AG04450 (cell line): ENCODE measurements around the gene PREB. TPM values are rescaled to one million over a fixed set of nuclear protein-coding genes. Genes with fewer than 3 reads are reported as not detected.

ENCODE experiments used
- CTCF ChIA-PET: fragments of 300-600, 350-600 bp; formaldehyde crosslinking; extraction: SDS; loops from one replicate; lab custom pipeline; 2022; ENCODE audit warnings: antibody characterized with exemption, inconsistent platforms; lab: Charles Lee
- POLR2A ChIA-PET: fragments of 350-600 bp; formaldehyde crosslinking; extraction: SDS; loops from one replicate; lab custom pipeline; 2021; ENCODE audit warnings: antibody characterized with exemption, inconsistent platforms; lab: Yijun Ruan, JAX
- DNase-seq: peaks from one replicate; pipeline ENCODE4 v3.0.0-alpha.2; 2011; ENCODE audit warnings: low read depth, low spot score
- H3K27ac ChIP-seq: one replicate; pipeline ENCODE4 v1.5.1; 2012; ENCODE audit warnings: low read depth, low read length, control low read depth
- H3K27me3 ChIP-seq: one replicate; pipeline ENCODE4 v1.6.0; 2012; ENCODE audit warnings: low read length; ENCODE audit not compliant: control insufficient read depth, insufficient read depth
- H3K4me3 ChIP-seq: 2 replicates; pipeline ENCODE4 v1.5.1; 2011; ENCODE audit warnings: mild to moderate bottlenecking, low read depth, low read length, control low read depth
- H3K9me3 ChIP-seq: 2 replicates; pipeline ENCODE4 v1.5.1; 2012; ENCODE audit warnings: low read length; ENCODE audit not compliant: control insufficient read depth, insufficient read depth
- polyA plus RNA-seq: library from polyadenylated mRNA; depleted of rRNA; stranded (reverse); fragments of >200 nt; gene quantifications from 2 replicates; pipeline ENCODE4 v1.2.3, GENCODE V29; 2011
- TF ChIP-seq, protein P1 (sequence below): IDR thresholded peaks from 2 replicates; pipeline ENCODE4 v1.5.1; 2011; ENCODE audit warnings: low read depth, low read length, control low read depth, inconsistent platforms

The PREB gene
- polyA plus RNA-seq, 1 experiment: 44.9 TPM

DNA sequence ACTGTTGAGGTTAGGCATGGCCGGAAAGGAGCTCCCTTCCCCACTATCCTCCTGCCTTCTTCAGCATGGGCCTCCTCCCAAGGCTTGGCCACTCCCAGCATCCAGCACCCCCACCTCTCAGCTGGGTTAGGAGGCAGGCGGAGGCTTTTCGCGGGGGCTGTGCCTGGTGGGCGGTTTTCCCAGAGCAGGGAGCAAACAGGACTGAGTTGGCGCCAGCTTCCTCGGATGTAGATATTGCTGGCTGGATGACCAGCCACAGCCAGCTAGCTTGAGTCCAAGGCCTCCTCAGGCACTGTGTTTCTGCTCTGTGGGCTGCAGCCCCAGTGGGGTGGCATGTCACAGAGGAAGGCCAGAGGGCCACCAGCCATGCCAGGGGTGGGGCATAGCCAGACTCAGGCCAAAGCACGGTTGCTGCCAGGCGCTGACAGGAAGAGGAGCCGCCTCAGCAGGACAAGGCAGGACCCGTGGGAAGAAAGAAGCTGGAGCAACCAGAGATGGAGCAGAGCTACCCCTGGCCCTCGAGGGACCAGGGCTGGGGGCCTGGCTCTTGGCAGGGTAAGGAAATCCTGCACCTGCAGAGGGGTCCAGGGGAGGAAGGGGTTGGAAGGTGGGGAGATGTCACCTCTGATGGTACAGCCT, 14.5 kb upstream of the PREB start, which contains the start of gene TCF23:
Gene TCF23, plus strand, starts transcription at position 204 of the 639 bp plus-strand sequence. Its CDS starts 130 bp downstream, at position 334.
- H3K27me3 ChIP-seq: peaks cover 19% of the 10 kb centered on the region
- H3K27ac ChIP-seq: no peak within 1 kb of the TSS
- CTCF ChIA-PET: interaction anchor here (0.9 to 1.1 kb wide), 2 partner anchors 43 to 47 kb away, joined by 3 read pairs; no protein-coding TSS in a partner anchor
- TF ChIP-seq, protein P1, sequence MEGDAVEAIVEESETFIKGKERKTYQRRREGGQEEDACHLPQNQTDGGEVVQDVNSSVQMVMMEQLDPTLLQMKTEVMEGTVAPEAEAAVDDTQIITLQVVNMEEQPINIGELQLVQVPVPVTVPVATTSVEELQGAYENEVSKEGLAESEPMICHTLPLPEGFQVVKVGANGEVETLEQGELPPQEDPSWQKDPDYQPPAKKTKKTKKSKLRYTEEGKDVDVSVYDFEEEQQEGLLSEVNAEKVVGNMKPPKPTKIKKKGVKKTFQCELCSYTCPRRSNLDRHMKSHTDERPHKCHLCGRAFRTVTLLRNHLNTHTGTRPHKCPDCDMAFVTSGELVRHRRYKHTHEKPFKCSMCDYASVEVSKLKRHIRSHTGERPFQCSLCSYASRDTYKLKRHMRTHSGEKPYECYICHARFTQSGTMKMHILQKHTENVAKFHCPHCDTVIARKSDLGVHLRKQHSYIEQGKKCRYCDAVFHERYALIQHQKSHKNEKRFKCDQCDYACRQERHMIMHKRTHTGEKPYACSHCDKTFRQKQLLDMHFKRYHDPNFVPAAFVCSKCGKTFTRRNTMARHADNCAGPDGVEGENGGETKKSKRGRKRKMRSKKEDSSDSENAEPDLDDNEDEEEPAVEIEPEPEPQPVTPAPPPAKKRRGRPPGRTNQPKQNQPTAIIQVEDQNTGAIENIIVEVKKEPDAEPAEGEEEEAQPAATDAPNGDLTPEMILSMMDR: no peak
- no peak for DNase-seq
- no peak within 1 kb of the TSS for H3K4me3 ChIP-seq
- POLR2A ChIA-PET: interaction anchor here (0.5 kb wide), 1 partner anchor 58 kb away, joined by 3 read pairs; no protein-coding TSS in a partner anchor
- H3K9me3 ChIP-seq: no peaks in the 10 kb centered on the region; the same call in 1 of the 2 replicates

DNA sequence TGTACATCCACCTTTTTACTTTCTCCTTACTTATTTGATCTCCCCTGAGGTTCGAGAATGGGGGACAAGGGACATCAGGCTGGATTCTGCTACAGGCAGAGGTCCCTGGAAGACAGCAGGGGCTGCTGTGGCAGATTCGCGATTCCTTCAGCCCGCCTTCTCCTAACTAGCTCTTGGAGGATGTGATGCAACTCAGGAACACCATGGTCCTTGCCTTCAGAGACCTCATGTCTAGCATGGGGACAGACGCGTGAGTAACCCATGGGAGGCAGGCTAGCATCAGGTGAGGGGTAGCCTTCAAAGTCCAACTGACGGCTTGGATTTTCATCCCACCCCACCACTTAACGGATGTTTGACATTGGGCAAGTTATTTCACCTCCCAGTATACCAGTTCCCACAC, 13.5 kb upstream of the PREB start:
- no peaks in the 10 kb centered on the region; the same call in 1 of the 2 replicates for H3K9me3 ChIP-seq
- no peak overlapping the region for H3K4me3 ChIP-seq
- DNase-seq: no peak
- H3K27ac ChIP-seq: no peak overlapping the region
- CTCF ChIA-PET: interaction anchor here (1.1 to 1.5 kb wide), 2 partner anchors 14 to 44 kb away, joined by 3 to 5 read pairs; partner anchors contain the start of gene PREB
- POLR2A ChIA-PET: interaction anchor here (0.5 kb wide), 1 partner anchor 57 kb away, joined by 3 read pairs; no protein-coding TSS in a partner anchor
- TF ChIP-seq, protein P1: no peak
- H3K27me3 ChIP-seq: peaks cover 24% of the 10 kb centered on the region

DNA sequence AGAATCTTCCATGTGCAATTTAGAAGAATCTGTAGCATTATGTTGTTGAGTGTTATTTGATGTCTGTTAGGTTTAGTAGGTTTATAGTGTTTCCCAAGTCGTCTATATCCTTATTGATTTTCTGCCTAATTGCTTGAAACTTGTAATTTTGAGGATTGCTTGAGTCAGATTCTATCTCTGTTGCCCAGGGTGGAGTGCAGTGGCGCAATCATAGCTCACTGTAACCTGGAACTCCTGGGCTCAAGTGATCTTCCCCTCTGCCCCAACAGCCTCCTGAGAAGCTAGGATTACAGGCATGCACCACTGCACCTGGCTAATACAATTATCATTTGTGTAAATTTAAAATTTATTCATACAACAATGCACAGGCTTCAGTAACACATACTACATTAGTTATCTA, 11.2 kb upstream of the PREB start:
- H3K27ac ChIP-seq: no peak overlapping the region
- H3K9me3 ChIP-seq: peaks cover 6% of the 10 kb centered on the region
- peaks cover 29% of the 10 kb centered on the region for H3K27me3 ChIP-seq
- ChIA-PET CTCF (no interaction called here), POLR2A (no interaction called here)
- no peak for DNase-seq
- TF ChIP-seq, protein P1: no peak
- H3K4me3 ChIP-seq: no peak overlapping the region

DNA sequence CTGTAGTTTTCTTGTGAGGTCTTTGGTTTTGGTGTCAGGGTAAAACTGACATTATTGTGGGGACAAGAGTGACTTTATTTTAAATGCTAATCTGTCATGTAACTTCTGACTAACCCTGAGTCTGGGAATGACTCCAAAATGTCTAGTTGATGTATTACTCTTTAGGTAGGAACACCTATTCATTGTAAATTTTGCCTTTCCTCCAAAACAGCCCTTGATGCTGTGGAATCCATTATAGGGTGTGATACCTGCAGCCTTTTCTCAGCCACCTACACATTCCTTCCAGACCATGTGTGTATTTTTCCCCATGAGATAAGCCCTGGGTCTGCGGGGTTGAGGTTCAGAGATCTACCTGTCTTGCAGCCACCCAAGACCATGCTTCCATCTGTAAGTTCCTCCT, 8.8 kb upstream of the PREB start:
- H3K9me3 ChIP-seq: peaks cover 6% of the 10 kb centered on the region
- no peak overlapping the region for H3K4me3 ChIP-seq
- ChIA-PET POLR2A (no interaction called here), CTCF (no interaction called here)
- TF ChIP-seq, protein P1: no peak
- H3K27me3 ChIP-seq: peaks cover 26% of the 10 kb centered on the region
- H3K27ac ChIP-seq: no peak overlapping the region
- DNase-seq: no peak

DNA sequence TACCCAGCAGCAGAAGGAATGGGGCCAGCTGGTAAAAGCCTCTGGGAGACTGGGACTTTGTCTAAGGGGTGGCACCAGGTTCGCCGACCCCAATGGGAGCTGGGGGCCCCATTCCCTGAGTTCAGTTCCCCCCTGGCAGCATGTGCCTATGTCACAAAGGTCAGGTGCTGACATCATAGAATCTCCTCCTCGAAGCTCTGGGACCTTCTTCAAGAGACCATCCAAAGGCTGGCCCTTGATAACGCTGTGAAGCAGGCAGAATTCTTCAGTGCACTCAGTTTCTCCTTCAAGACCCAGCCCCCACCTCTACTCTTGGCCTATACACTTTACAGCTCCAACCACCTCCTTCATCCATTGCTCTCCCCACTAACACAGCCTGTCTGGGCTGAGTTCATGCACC, 4.9 kb upstream of the PREB start, which contains the start of gene PRR30:
Gene PRR30, minus strand, starts transcription at position 101 of the 400 bp plus-strand sequence. CDS start 1,081 bp downstream, outside the sequence.
- Histone ChIP-seq H3K4me3 (no peak within 1 kb of the TSS), H3K9me3 (peaks cover 6% of the 10 kb centered on the region), H3K27ac (no peak within 1 kb of the TSS), H3K27me3 (peaks cover 30% of the 10 kb centered on the region)
- TF ChIP-seq, protein P1: no peak
- DNase-seq: no peak
- POLR2A ChIA-PET: no interaction called here
- CTCF ChIA-PET: no interaction called here
